ENCODE measurements around the gene PRKD1.
"Not testable (repeated sequence)": the region's sequence is repeated elsewhere in the genome, so short reads cannot be mapped to it uniquely, and the experiment has no call there.

The PRKD1 gene

DNA sequence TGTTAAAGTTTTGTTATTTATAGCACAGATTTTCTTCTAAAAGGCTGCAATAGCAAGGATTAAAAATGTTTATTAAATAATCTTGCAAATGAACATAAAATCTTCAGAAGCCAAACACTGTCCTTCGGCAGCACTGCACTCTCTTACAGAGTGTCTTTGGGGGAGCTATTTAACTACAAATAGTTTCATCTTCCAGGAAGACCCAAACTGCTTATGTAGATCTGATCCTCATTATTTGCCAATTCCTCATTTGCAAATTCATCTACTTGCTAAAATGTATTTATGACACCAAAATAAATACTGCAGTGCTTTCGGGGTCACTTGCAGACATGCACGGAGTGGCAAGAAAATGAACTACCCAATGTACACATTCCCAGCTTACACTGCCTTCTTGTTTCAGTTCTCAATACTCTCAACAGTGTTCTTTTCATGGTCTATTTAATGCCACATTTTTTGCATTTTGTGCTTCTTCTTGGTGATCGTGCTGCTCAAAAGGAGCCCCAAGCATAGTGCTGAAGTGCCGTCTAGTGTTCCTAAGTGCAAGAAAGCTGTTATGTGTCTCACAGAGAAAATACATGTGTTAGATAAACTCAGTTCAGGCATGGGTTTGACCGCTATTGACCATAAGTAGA is 128.1 kb downstream of the PRKD1 start:
- no peak for DNase-seq (ENCODE audit: low read depth)

DNA sequence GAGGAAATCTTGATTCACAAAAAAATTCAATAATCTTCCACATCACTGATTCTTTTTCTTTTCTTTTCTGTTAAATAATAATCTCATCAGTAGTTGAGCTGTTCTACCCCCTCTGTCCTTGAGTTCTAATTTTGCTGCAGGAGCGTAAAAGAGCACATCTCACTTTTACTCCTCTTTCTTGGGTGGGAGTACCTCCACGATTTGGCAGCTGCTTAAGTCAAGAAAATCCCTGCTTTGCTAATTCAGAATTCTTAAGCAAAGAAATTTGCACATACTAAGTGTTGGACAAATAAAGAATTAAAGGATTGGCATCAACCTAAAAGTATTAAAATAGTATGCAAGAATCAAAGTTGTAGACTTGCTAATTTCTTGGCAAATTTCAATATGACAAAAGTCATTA is 128.8 kb downstream of the PRKD1 start:
- no peak for DNase-seq (ENCODE audit: low read depth)

- no peak for DNase-seq (ENCODE audit: low read depth)
These were observed 129.5 kb downstream of the PRKD1 start for GRCh38 chr14:29798108-29798663.

DNA sequence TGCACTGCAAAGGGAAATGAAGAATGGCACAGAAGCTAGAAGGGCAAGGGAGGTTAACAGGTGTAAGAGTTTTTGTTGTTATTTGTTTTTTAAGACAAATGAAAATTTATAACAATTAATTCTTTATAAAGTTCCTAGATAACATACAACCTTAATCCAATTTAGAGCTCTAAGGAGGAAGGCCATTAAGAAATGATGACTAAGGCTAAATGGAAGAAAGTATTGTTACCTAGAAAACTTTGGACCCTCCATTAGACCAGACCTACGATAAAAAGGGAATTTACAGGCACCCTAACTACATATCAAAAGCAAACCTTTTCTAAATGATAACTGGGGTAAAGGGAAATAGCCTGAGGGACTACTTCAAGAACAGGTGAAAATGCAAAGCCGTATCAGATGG is 130.8 kb downstream of the PRKD1 start:
- no peak for DNase-seq (ENCODE audit: low read depth)

GRCh38 chr14:29789475-29789874 is 138.2 kb downstream of the PRKD1 start:
- DNase-seq (ENCODE audit: low read depth): no peak

GRCh38 chr14:29788093-29788492 is 139.6 kb downstream of the PRKD1 start:
- no peak for DNase-seq (ENCODE audit: low read depth)

- no peak for DNase-seq (ENCODE audit: low read depth)
These were observed 144.1 kb downstream of the PRKD1 start for GRCh38 chr14:29783556-29783955.

DNA sequence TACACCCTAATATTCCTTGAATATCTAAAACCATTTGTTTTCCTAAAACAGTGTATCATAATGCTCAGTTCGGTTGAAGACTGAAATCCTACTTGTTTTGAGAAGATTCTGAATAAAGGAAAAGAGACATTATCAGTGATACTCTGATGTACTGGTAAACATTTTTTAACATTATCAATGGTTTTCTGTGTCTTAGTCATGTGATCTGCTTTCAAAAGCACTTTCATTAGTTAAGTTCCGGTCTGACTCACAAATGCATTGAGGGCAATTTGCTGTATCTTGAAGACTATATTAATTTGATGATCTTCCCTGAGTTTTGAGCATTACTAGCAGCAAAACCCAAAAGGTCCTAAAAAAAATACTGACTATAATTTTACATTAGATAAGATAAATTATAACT is 145.6 kb downstream of the PRKD1 start:
- DNase-seq (ENCODE audit: low read depth): no peak

DNA sequence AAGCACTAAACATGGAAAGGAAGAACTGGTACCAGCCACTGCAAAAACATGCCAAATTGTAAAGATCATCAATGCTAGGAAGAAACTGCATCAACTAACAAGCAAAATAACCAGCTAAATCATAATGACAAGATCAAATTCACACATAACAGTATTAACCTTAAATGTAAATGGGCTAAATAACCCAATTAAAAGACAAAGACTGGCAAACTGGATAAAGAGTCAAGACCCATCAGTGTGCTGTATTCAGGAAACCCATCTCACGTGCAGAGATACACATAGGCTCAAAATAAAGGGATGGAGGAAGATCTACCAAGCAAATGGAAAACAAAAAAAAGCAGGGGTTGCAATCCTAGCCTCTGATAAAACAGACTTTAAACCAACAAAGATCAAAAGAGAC is 150.5 kb downstream of the PRKD1 start:
- not testable (repeated sequence) for DNase-seq (ENCODE audit: low read depth)

GRCh38 chr14:29773990-29774389 is 153.7 kb downstream of the PRKD1 start:
- DNase-seq (ENCODE audit: low read depth): no peak

GRCh38 chr14:29763342-29763858 is 164.2 kb downstream of the PRKD1 start:
- DNase-seq (ENCODE audit: low read depth): no peak

- DNase-seq (ENCODE audit: low read depth): no peak
These were observed 167.9 kb downstream of the PRKD1 start for GRCh38 chr14:29759521-29760340.

GRCh38 chr14:29757711-29758233 is 169.9 kb downstream of the PRKD1 start:
- DNase-seq (ENCODE audit: low read depth): no peak

- no peak for DNase-seq (ENCODE audit: low read depth)
These were observed 170.4 kb downstream of the PRKD1 start for GRCh38 chr14:29757188-29757680.

DNA sequence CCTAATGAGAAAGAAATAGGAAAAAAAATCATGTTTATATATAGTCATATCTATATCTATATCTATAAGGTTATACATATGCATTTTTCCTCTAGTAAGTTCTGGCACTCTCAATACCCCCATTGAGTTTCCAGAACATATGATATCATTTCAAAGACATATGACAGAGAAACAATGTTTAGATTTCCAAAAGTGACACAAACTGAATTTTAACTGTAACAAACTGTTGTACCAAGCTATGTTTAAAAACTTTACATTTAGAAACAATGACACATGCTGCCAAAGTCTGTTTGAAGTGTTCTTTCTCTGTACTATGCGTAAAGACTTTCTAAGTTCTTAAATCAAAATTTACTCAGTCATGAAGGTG is 171.6 kb downstream of the PRKD1 start:
- no peak for DNase-seq (ENCODE audit: low read depth)

DNA sequence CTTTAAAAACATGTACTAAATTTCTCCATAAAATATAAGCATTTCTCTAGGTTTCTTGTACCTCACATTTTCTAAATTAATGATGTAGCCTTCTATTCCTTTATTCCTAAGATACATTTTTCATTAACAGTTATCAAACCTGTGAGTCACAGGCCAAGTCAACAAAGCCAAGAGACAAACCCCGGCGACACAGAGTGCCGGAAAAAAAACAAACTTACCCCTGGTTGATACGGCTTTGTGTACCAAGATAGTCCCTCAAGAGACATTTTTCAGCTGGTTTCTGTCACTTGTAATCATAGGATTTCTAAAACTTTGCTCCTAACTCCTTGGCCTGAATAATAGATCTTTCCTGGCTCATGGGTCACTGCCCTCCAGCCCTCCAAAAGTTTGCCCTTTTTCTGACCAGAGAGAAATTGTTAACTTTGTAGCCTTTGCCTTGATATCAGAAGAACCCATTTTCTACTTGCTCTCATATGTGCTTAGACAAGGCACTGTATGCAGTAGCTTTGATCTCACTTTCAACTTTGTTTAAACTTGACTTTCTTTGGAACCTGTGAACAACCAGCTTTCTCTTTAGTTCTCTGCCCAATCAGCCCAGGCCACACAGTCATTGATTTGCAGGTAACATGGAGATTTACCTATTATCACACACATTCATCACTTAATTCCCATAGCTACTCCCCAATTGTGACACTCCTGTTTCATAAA is 172.2 kb downstream of the PRKD1 start:
- DNase-seq (ENCODE audit: low read depth): no peak

DNA sequence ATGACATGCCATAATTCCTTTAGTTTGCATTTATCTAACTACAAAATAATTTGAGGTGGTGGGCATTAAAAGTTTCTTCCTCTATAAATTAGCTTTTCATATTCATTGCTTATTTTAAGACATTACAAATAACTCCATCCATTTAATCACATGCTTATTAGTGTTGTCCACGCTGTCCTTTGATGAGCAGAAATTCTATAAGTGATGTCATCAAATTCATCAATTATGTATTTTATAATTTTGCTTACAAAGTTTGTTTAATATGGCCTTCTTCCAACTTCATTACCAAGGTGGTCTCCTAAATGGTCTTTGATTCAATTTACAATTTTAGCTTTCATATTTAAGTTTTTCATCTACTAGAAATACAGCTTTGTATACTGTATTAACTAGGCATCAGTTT is 173.5 kb downstream of the PRKD1 start:
- DNase-seq (ENCODE audit: low read depth): no peak

- DNase-seq (ENCODE audit: low read depth): no peak
These were observed 175.3 kb downstream of the PRKD1 start for GRCh38 chr14:29752221-29752923.

- DNase-seq (ENCODE audit: low read depth): no peak
These were observed 177.8 kb downstream of the PRKD1 start for GRCh38 chr14:29749829-29750228.

DNA sequence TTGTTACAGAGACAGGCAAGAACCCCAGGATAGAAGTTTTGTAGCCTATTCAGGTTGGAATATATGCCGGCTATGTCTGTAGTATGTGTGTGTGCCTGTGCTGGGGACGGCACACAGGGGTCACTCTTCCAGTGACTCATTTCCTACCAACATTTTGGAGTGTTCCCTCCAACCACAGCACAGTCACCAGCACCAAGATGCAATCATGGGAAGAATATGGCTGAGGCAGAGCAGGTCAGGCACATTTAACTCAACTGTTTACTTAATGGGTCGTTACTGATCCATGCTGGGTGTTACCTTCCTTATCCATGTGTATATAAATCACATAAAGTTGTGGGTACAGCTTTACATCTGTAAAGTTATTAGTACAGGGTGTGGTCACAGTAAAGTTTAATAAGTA is 178.3 kb downstream of the PRKD1 start:
- peak; percentile 60 for DNase-seq (ENCODE audit: low read depth)

DNA sequence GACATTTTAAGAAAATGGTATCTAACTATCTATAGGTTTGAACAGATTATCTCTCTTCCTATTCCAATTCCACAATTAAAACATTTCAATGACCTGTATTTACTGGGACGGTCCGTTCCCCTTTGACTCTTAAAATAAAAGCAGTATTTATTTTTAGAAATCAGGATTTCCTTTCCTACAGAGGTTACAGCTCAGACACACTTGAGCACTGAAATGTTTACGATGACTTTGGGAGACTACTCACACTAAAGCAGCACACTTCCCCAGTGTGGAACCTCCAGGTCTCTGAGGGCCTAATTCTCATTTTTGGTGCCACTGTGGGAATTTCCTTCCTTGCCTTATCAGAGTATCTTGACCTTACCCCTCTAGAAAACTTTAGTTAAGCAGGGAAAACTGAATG is 181.8 kb downstream of the PRKD1 start:
- DNase-seq (ENCODE audit: low read depth): no peak

- no peak for DNase-seq (ENCODE audit: low read depth)
These were observed 184.1 kb downstream of the PRKD1 start for GRCh38 chr14:29743531-29743930.

Measured in stromal cell of bone marrow (primary cell).